Nephron progenitor cell (in vitro differentiated cells): Measurements from ENCODE around the gene PDGFRB.
A peak's percentile ranks its signal among the peaks of the same experiment; 100 is the strongest.

Source experiments
- DNase-seq: peaks from one replicate; pipeline ENCODE4 v3.0.0; 2021
- H3K27ac Mint-ChIP-seq: 2 replicates; pipeline ENCODE4 v1.8.0; 2021; ENCODE audit warnings: mild to moderate bottlenecking, moderate library complexity, mixed read lengths
- H3K27me3 Mint-ChIP-seq: 2 replicates; pipeline ENCODE4 v1.8.0; 2021; ENCODE audit warnings: mild to moderate bottlenecking, low read depth, mixed read lengths; ENCODE audit not compliant: poor library complexity
- H3K36me3 Mint-ChIP-seq: 2 replicates; pipeline ENCODE4 v1.8.0; 2021; ENCODE audit warnings: low read depth, mixed read lengths
- H3K4me1 Mint-ChIP-seq: 2 replicates; pipeline ENCODE4 v1.8.0; 2021; ENCODE audit warnings: mixed read lengths
- H3K4me3 Mint-ChIP-seq: 2 replicates; pipeline ENCODE4 v1.8.0; 2021; ENCODE audit warnings: mild to moderate bottlenecking, moderate library complexity, mixed read lengths
- H3K9me3 Mint-ChIP-seq: 2 replicates; pipeline ENCODE4 v1.8.0; 2021; ENCODE audit warnings: mild to moderate bottlenecking, moderate library complexity, mixed read lengths
- TF ChIP-seq, protein P1 (sequence below): fragments of 200-600 bp; sonication (generic); IDR thresholded peaks from 2 replicates; pipeline ENCODE4 v1.5.0; 2021; ENCODE audit warnings: antibody characterized with exemption

PDGFRB gene

GRCh38 chr5:150196986-150197385 is 41.3 kb upstream of the PDGFRB start:
- Mint-ChIP-seq H3K36me3 (no peaks in the 10 kb centered on the region), H3K4me1 (peaks cover 26% of the 10 kb centered on the region), H3K27ac (no peak overlapping the region), H3K27me3 (peaks cover 16% of the 10 kb centered on the region), H3K4me3 (no peak overlapping the region), H3K9me3 (no peaks in the 10 kb centered on the region)
- DNase-seq = no peak
- TF ChIP-seq, protein P1, sequence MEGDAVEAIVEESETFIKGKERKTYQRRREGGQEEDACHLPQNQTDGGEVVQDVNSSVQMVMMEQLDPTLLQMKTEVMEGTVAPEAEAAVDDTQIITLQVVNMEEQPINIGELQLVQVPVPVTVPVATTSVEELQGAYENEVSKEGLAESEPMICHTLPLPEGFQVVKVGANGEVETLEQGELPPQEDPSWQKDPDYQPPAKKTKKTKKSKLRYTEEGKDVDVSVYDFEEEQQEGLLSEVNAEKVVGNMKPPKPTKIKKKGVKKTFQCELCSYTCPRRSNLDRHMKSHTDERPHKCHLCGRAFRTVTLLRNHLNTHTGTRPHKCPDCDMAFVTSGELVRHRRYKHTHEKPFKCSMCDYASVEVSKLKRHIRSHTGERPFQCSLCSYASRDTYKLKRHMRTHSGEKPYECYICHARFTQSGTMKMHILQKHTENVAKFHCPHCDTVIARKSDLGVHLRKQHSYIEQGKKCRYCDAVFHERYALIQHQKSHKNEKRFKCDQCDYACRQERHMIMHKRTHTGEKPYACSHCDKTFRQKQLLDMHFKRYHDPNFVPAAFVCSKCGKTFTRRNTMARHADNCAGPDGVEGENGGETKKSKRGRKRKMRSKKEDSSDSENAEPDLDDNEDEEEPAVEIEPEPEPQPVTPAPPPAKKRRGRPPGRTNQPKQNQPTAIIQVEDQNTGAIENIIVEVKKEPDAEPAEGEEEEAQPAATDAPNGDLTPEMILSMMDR = no peak

DNA sequence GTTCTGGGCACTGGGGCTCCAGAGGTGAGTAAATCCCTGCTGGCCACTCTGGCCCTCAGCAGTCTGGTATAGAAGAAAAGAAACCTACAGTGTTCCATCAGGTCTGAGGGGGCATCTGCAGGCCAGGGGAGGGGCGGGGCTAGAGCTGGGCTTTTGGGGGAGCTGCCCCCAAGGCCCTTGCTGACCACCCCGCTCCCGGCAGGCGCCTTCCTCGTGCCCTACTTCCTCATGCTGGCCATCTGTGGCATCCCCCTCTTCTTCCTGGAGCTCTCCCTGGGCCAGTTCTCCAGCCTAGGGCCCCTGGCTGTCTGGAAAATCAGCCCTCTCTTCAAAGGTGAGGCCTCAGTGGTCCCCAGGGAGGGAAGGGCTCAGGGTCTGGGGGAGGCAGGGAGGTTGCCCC is 40.9 kb upstream of the PDGFRB start:
- Mint-ChIP-seq H3K36me3 (no peaks in the 10 kb centered on the region), H3K9me3 (no peaks in the 10 kb centered on the region), H3K27ac (no peak overlapping the region), H3K4me3 (no peak overlapping the region), H3K27me3 (peaks cover 21% of the 10 kb centered on the region), H3K4me1 (peaks cover 30% of the 10 kb centered on the region)
- TF ChIP-seq, protein P1 = no peak
- DNase-seq = no peak

DNA sequence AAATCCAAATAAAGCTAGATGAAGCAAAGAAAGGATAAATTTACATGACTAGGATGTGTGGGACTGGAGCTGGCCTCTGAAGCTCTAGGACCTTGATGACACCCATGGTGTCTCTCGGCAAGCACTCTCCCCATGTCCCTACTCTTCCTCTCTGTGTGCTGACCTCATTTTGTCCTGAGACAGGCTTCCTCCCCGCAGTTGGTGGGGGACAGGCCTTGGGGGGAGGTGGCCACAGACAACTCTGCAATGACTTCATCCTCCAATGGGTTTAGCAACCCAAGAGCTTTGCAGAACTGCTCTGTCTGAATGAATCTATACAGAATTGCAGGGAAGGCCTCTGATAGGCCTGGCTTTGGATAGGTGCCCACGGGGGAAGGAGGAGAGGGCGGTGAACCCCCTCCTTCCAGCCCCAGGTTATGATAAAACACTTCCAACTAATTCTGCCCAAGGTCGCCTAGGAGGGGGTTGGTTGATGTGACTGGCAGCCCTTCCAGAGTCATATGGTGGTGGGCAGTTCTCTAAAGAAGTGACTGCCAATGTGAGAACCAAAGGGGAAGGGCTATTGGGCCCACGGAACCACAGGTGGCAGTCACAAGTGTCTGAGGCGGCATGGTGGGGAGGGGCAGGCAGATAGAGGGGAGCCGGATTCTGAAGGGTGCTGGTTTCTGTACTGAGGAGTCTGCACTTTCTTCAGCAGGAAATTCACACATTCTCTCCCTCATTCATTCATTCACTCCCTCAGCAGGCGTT is 40.3 kb upstream of the PDGFRB start:
- Mint-ChIP-seq H3K9me3 (no peaks in the 10 kb centered on the region), H3K27ac (no peak overlapping the region), H3K4me3 (no peak overlapping the region), H3K4me1 (peaks cover 36% of the 10 kb centered on the region), H3K27me3 (peaks cover 25% of the 10 kb centered on the region), H3K36me3 (no peaks in the 10 kb centered on the region)
- TF ChIP-seq, protein P1 = no peak
- DNase-seq = no peak

GRCh38 chr5:150192462-150192861 is 36.8 kb upstream of the PDGFRB start:
- peaks cover 56% of the 10 kb centered on the region for H3K27me3 Mint-ChIP-seq

DNA sequence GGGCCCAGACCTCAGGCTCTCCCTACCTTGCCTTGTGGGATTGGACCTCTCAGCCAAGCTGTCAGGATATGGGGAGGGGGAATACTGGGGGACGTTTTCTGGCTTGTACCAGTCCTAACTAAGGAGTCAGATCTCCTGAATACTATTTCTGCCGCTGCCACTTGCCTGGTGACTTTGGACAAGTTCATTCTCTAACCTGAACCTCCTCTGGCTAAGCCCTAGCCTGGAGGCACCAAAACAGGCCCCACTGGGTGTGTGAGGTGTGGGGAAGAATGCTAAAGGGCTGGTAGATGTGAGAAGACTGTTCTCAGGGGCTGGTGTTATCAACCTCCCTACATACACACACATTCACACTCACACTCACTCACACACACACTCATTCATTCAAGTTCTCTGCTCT is 35.3 kb upstream of the PDGFRB start:
- peaks cover 65% of the 10 kb centered on the region for H3K27me3 Mint-ChIP-seq
- no peak for DNase-seq
- peak overlapping the region; percentile 25 for H3K4me3 Mint-ChIP-seq
- TF ChIP-seq, protein P1 = no peak
- no peaks in the 10 kb centered on the region for H3K36me3 Mint-ChIP-seq
- peaks cover 63% of the 10 kb centered on the region for H3K4me1 Mint-ChIP-seq
- no peak overlapping the region for H3K27ac Mint-ChIP-seq
- H3K9me3 Mint-ChIP-seq = no peaks in the 10 kb centered on the region

More at GRCh38 chr5:150192462-150192861, 36.8 kb upstream of the PDGFRB start:
- TF ChIP-seq, protein P1 = no peak
- Mint-ChIP-seq H3K36me3 (no peaks in the 10 kb centered on the region), H3K4me1 (peaks cover 48% of the 10 kb centered on the region), H3K27ac (no peak overlapping the region), H3K9me3 (no peaks in the 10 kb centered on the region), H3K4me3 (no peak overlapping the region)
- no peak for DNase-seq

DNA sequence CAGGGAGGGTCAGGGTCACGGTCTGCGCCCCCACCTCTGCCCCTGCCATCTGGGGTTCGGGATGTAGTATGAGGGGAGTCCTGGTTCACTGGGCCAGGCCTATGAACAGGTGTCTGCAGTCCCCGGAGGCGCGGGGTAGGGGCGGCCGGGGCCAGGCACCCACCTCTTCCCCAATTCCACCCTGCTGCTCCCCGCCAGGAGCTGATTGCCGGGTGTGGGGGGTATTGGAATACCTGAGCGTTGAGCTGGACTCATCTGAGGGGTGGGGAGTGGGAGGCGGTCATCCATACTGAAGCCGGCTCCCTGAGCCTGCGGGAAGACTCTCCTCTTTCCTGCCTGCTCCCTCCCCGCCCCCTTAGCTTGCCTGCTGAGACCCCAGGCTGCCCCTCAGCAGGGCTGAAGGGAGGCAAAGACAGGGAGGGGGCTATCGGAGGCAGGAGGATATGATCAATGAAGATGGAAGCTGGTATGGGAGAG is 34.9 kb upstream of the PDGFRB start:
- peak; percentile 38 for DNase-seq
- no peak overlapping the region for H3K27ac Mint-ChIP-seq
- H3K4me3 Mint-ChIP-seq = peak overlapping the region; percentile 25
- TF ChIP-seq, protein P1 = no peak
- H3K4me1 Mint-ChIP-seq = peaks cover 63% of the 10 kb centered on the region
- no peaks in the 10 kb centered on the region for H3K9me3 Mint-ChIP-seq
- H3K36me3 Mint-ChIP-seq = no peaks in the 10 kb centered on the region
- peaks cover 65% of the 10 kb centered on the region for H3K27me3 Mint-ChIP-seq
